ENCODE results near the gene ATG7.

DNA sequence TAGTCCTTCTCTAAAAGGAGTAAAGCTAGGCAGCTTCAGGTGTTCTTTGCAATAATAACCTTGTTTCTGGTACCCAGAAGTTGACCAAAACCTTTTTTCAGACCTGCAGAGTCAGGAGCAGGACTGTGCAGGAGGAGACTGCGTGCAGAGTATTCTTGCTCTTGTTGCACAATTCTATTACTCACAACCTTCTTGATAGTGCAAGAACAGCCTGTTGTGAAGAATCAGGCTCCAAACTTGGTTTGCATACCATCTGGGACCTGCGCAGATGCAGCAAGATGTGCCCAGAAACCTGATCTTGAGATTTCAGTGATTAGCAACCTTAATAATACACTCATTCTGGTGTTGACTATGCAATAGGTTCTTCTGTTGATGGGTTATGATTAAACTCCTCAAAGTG is 111.9 kb downstream of the ATG7 start:
- TF ChIP-seq, protein P1, sequence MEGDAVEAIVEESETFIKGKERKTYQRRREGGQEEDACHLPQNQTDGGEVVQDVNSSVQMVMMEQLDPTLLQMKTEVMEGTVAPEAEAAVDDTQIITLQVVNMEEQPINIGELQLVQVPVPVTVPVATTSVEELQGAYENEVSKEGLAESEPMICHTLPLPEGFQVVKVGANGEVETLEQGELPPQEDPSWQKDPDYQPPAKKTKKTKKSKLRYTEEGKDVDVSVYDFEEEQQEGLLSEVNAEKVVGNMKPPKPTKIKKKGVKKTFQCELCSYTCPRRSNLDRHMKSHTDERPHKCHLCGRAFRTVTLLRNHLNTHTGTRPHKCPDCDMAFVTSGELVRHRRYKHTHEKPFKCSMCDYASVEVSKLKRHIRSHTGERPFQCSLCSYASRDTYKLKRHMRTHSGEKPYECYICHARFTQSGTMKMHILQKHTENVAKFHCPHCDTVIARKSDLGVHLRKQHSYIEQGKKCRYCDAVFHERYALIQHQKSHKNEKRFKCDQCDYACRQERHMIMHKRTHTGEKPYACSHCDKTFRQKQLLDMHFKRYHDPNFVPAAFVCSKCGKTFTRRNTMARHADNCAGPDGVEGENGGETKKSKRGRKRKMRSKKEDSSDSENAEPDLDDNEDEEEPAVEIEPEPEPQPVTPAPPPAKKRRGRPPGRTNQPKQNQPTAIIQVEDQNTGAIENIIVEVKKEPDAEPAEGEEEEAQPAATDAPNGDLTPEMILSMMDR (IDR thresholded peaks at IDR 0.05): no peak
- no peak for TF ChIP-seq POLR2AphosphoS5 (IDR thresholded peaks at IDR 0.05; ENCODE audit: low read depth, low read length)
